ENCODE results near the gene TXNDC17.

- TF ChIP-seq CTCF (IDR thresholded peaks at IDR 0.05 in 4 of 5, conservative IDR thresholded peaks at IDR 0.05 in 1 of 5) (no peak), POLR2A (IDR thresholded peaks at IDR 0.05) (no peak)
These were observed 30.8 kb upstream of the TXNDC17 start for GRCh38 chr17:6610011-6610410.
